ENCODE results near the gene NACC2.

GRCh38 chr9:136121801-136122200, 26.7 kb upstream of the NACC2 start:
- TF ChIP-seq CTCF (IDR thresholded peaks at IDR 0.05) (no peak), POLR2A (IDR thresholded peaks at IDR 0.05) (no peak)
